HG02973 (cell line): ENCODE measurements around the gene APOO.

ENCODE experiments used
- ATAC-seq: cut with Tn5 transposase; IDR thresholded peaks from one replicate; pipeline ENCODE4 v1.9.1; 2021; ENCODE audit warnings: moderate library complexity; ENCODE audit not compliant: unreplicated experiment

The APOO gene

DNA sequence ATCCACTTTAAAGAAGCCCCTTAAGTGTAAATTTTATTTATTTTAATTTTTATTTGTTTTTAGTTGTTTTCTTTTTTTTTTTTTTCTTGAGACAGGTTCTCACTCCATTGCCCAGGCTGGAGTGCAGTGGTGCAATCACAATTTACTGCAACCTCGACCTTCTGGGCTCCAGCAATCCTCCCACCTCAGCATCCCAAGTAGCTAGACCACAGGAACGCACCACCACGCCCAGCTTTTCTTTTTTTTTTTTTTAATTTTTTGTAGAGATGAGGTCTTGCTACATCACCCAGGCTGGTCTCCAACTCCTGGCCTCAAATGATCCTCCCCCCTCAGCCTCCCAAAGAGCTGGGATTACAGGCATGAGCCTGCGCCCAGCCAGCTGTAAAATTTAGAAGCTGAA is 118.8 kb downstream of the APOO start:
- ATAC-seq, result no peak

DNA sequence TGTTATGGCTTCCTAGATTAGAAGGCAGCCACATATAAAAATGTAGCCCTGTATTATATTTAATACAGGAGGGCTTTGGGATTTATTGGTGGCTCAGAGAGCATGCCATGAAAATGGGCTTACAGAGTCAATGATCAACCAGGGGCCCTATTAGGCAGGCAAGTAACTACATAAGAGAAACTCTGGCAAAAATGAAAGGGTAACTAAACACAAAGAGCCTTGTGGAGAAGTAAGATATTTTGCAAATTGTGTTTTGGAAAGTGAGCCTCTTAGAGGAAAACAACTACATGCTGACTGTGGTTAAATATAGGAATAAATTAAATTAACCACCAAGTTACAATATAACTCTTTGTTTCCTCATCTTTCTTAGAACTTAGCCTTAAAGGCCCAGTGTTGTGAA is 119.2 kb downstream of the APOO start:
- ATAC-seq, result peak; percentile 54

DNA sequence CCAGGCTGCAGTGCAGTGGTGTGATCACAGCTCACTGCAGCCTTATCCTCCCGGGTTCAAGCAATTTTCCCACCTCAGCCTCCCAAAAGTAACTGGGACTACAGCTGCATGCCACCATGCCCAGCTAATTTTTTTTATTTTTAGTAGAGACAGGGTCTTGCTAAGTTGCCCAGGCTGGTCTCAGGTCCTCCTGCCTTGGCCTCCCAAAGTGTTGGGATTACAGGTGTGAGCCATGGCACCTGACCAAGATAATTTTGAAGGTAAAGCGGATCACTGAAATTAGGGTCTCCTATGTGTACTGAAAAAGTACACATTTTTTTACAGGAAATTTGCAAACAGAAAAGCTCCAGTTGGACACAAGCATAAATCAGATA is 120.0 kb downstream of the APOO start:
- ATAC-seq, result no peak

DNA sequence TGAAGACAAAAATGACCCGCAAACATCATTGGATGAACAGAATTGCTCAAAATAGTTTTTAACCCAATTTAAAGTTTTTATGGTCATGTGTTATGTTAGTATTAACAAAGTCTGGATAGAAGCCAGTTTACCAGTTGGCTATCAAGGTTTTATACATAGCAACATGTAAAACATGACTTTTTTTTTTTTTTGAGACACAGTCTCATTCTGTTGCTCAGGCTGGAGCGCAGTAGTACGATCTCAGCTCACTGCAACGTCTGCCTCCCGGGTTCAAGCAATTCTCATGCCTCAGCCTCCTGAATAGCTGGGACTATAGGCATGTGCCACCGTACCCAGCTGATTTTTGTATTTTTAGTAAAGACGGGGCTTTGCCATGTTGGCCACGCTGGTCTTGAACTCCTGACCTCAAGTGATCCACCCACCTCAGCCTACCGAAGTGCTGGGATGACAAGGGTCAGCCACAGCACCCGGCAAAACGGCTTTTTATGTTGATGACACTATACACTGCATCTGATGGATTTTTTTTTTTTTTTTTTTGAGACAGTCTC is 121.4 kb downstream of the APOO start:
- ATAC-seq, result no peak

DNA sequence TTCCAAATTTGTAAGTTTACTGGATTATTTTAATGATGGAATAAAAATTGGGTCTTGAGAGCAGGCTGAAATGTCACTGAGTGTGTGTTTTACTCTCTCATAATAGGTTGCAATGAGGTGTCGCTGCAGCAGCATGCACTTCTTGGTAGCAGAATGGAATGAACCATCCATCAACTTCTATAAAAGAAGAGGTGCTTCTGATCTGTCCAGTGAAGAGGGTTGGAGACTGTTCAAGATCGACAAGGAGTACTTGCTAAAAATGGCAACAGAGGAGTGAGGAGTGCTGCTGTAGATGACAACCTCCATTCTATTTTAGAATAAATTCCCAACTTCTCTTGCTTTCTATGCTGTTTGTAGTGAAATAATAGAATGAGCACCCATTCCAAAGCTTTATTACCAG is 122.2 kb downstream of the APOO start:
- no peak for ATAC-seq

DNA sequence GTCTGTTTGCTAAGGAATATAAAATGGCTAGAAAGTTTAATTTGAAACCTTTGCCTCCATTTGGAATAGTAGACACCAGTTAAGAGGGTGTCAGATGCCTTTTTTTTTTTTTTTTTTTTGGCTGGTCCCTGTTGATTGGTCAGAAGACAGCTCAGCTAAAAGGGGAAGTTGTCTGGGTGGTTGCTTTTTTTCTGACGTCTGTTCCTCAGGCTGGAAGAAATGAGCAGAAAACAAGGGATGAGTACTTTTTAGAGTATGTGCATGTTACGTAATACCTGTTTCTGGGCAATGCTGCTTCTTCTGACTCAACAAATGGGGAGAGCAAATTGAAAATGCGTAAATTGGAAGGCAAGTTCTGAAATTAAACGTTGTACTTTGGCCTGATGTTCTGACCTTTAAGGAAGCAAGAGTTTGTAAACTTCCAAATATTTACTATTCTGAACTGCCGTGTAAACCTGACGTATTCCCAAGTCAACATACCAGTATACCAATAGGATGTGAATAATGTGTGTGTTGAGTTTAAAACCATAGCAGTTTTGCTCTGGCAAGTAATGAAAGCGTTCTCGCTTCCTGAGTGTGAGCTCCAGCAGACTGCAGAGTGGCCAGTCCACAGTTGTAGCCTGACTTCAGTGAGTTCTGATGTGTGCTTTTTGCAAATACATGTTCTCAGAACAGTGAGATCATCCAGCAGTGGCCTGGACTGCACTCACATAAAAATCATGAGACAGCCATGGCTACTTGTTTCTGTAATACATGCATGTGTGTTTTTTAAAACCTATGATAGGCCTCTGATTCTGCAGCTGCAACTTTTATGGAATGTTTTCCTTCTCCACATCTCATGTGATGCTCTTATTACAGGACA is 123.0 kb downstream of the APOO start:
- no peak for ATAC-seq

DNA sequence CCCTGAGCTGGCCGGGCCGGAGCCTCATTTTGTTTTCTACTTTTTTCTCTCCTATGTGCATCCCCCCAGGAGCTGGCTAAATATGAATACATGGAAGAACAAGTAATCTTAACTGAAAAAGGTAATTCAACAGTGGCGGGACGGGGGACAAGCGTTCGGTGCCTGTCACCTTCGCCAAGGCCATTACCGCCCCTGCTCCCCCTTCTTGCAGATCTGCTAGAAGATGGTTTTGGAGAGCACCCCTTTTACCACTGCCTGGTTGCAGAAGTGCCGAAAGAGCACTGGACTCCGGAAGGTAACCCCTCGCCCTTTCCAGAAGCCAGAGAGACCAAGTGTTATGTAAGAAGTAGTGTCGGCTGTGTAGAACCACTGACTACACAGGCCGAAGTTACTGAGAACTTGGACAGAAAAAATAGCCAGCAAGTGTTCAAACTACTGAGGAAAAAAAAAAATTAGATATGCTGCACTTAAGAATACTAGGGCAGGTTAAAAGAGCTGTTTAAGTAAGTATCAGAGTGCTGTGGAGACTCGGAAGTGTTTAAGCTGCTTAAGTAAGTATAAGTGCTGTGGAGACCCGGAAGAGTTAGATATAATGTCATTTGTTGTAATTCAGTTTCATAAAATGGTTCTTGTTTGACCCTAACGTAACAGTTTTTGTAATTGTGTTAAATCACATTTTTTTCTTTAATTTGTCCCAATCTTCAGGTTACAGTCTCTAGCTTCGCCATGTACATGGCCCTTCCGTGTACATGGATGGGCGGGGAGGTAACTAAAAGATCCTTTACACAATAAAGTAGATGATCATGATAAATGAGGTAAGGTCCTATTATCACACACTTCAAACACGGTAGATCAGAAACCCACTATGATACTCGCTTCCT is 123.9 kb downstream of the APOO start:
- ATAC-seq, result no peak
